ENCODE measurements around the gene SPAG6.

Gene SPAG6

DNA sequence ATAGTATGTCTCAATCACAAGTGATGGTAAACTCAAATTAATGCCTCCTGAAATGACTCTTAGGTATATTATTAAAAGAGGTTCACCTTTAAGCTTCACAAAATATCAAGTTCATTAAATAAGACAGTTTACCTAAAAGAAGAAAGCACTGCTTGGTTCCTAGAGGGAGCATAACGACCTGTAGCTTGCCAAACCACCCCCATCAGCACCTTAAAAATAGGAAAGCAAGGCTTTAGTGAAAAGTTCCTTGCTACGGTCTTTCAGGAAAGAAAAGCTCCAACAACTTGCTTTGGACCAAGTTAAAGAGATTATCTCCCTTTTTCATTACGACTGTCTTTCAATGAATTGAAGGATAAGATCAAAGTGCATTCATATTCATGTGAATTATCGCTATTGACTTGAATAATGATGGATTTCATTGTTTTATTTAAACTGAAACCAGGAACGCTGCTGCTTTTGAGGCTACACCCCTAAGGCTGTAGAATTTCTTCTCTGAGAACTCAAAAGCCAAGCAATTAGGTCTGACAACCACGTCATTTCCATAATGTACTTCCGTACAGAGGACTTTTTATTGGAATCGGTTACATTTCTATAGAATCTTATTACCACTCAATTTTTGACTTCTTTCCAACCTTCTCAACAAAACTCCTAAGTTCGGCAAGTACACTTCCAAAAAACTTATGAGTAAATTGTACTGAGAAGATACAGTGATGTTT, 7.0 kb upstream of the SPAG6 start:
- Histone ChIP-seq H4K20me1 (ENCODE audit: insufficient read depth, low read length) (no peaks in the 10 kb centered on the region), H3K27me3 (ENCODE audit: insufficient read depth, low read length, poor library complexity) (peaks cover 55% of the 10 kb centered on the region), H2AFZ (ENCODE audit: low read depth, low read length) (no peak overlapping the region), H3K4me2 (ENCODE audit: insufficient read depth, low read length) (no peak overlapping the region), H3K9ac (ENCODE audit: low read depth, low read length) (no peak overlapping the region), H3K27ac (ENCODE audit: low read length) (no peak overlapping the region), H3K79me2 (ENCODE audit: insufficient read depth, low read length) (no peaks in the 10 kb centered on the region), H3K36me3 (ENCODE audit: insufficient read depth, low read length) (no peaks in the 10 kb centered on the region; the same call in 1 of the 2 replicates), H3K9me3 (ENCODE audit: insufficient read depth, low read length, severe bottlenecking) (no peaks in the 10 kb centered on the region), H3K4me3 (ENCODE audit: low read depth in 1 of 2, low read length in 2 of 2) (no peak overlapping the region), H3K4me1 (ENCODE audit: insufficient read depth, low read length) (peaks cover 43% of the 10 kb centered on the region)
- no peak for TF ChIP-seq EZH2 (IDR thresholded peaks at IDR 0.05; ENCODE audit: borderline replicate concordance, low read depth, low read length, severe bottlenecking)
- TF ChIP-seq CTCF (IDR thresholded peaks at IDR 0.05; ENCODE audit: borderline replicate concordance, extremely low read depth, low read length, poor library complexity, severe bottlenecking), result no peak
- DNase-seq, result no peak
- no peak for ATAC-seq (ENCODE audit: insufficient read depth, low read depth)

DNA sequence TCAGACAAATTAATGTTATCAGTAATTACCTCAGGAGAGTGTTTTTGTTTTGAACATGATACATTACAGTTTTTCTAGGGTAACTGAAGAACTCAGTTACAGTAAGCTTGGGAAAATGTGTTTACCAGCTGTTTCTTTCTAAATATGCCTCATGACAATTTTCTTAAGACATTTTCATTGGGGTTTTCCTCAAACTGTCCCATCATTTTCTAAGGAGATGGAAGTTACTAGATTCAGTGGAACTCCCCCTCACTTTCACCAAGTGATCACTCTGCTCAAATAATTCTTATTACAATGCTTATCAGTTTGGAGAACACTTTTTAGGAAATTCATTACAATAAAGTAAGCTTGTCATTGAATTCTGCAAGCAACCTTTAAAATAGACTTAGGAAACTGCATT, 6.4 kb upstream of the SPAG6 start:
- no peak overlapping the region for H2AFZ ChIP-seq (ENCODE audit: low read depth, low read length)
- H3K36me3 ChIP-seq (ENCODE audit: insufficient read depth, low read length), result no peaks in the 10 kb centered on the region; the same call in 1 of the 2 replicates
- peaks cover 61% of the 10 kb centered on the region for H3K27me3 ChIP-seq (ENCODE audit: insufficient read depth, low read length, poor library complexity)
- no peaks in the 10 kb centered on the region for H4K20me1 ChIP-seq (ENCODE audit: insufficient read depth, low read length)
- H3K27ac ChIP-seq (ENCODE audit: low read length), result no peak overlapping the region
- DNase-seq (no peak), ATAC-seq (ENCODE audit: insufficient read depth, low read depth) (no peak)
- peaks cover 38% of the 10 kb centered on the region for H3K4me1 ChIP-seq (ENCODE audit: insufficient read depth, low read length)
- no peaks in the 10 kb centered on the region for H3K79me2 ChIP-seq (ENCODE audit: insufficient read depth, low read length)
- no peak overlapping the region for H3K4me3 ChIP-seq (ENCODE audit: low read depth in 1 of 2, low read length in 2 of 2)
- H3K4me2 ChIP-seq (ENCODE audit: insufficient read depth, low read length), result peak overlapping the region; percentile 81; the same call in 1 of the 2 replicates
- H3K9me3 ChIP-seq (ENCODE audit: insufficient read depth, low read length, severe bottlenecking), result no peaks in the 10 kb centered on the region
- TF ChIP-seq EZH2 (IDR thresholded peaks at IDR 0.05; ENCODE audit: borderline replicate concordance, low read depth, low read length, severe bottlenecking) (no peak), CTCF (IDR thresholded peaks at IDR 0.05; ENCODE audit: borderline replicate concordance, extremely low read depth, low read length, poor library complexity, severe bottlenecking) (no peak)
- H3K9ac ChIP-seq (ENCODE audit: low read depth, low read length), result no peak overlapping the region

GRCh38 chr10:22339761-22340328, 5.5 kb upstream of the SPAG6 start:
- Histone ChIP-seq H3K9ac (ENCODE audit: low read depth, low read length) (peak overlapping the region; percentile 95), H3K79me2 (ENCODE audit: insufficient read depth, low read length) (no peaks in the 10 kb centered on the region), H3K4me3 (ENCODE audit: low read depth in 1 of 2, low read length in 2 of 2) (peak overlapping the region; percentile 78), H3K36me3 (ENCODE audit: insufficient read depth, low read length) (no peaks in the 10 kb centered on the region; the same call in 1 of the 2 replicates), H3K9me3 (ENCODE audit: insufficient read depth, low read length, severe bottlenecking) (no peaks in the 10 kb centered on the region), H3K27ac (ENCODE audit: low read length) (peak overlapping the region; percentile 71), H3K4me1 (ENCODE audit: insufficient read depth, low read length) (peaks cover 39% of the 10 kb centered on the region), H2AFZ (ENCODE audit: low read depth, low read length) (peak overlapping the region; percentile 78), H3K27me3 (ENCODE audit: insufficient read depth, low read length, poor library complexity) (peaks cover 69% of the 10 kb centered on the region), H3K4me2 (ENCODE audit: insufficient read depth, low read length) (peak overlapping the region; percentile 81), H4K20me1 (ENCODE audit: insufficient read depth, low read length) (no peaks in the 10 kb centered on the region)
- ATAC-seq (ENCODE audit: insufficient read depth, low read depth) (peak; percentile 15), DNase-seq (no peak)
- TF ChIP-seq EZH2 (IDR thresholded peaks at IDR 0.05; ENCODE audit: borderline replicate concordance, low read depth, low read length, severe bottlenecking) (no peak), CTCF (IDR thresholded peaks at IDR 0.05; ENCODE audit: borderline replicate concordance, extremely low read depth, low read length, poor library complexity, severe bottlenecking) (no peak)
